ENCODE measurements around the gene PLLP. TPM values are rescaled to one million over a fixed set of nuclear protein-coding genes. Genes with fewer than 3 reads are reported as not detected.

Gene PLLP
- total and polyA plus RNA-seq, 2 donors (not counting 1 experiment from before 2014, with no cell fraction given) = 0.15 TPM; not detected in 1

DNA sequence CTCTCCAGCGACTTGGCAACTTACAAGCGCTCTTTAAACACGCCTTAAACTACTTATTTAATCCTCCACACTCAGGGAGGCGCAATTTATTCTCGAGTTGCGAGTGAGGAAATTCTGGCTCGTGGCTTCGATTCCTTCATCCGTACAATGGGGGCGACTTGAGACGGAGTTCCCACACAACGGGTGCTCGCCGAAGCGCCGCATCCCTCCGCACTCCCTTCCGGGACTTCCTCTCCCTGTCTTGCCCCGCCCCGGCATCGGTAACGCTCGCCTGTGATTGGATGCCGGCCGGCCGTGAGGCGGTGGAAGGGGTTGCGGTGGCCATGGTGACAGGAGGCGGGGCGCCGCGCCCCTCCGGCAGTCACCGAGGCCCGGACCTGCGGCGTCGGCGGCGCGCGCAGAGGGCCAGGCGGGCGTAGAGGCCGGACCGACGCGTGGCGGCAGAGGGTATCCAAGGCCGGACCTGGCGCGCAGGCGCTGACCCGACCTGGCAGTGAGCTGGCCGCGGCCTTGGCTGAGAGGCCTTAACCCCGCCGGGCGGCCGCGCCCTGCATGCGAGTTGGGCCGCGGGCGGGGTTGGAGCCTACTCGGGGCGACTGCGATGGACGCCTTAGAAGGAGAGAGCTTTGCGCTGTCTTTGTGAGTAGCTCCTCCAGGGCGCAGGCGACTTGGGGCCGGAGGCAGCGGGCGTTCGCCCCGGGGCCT is 39.6 kb downstream of the PLLP start, which contains the start of gene ARL2BP:
ARL2BP (plus strand) TSS at position 493 of the 705 bp plus-strand sequence; CDS start at position 602, 109 bp downstream.
- peak within 1 kb of the TSS; percentile 80 for H3K9ac ChIP-seq (ENCODE audit: low read length)
- peaks cover 26 to 33% of the 10 kb centered on the region in 2 donors for H3K4me1 ChIP-seq (ENCODE audit: control insufficient read depth in 2 of 2, insufficient read depth in 2 of 2, low read length in 2 of 2)
- intact Hi-C loops (cut with micrococcal nuclease) = loop anchor here (1.0 to 10.0 kb wide), 8 partner anchors 55 to 760 kb away; partner anchors contain the start of genes CIAPIN1, COQ9, HERPUD1 and MT2A
- POLR2A ChIA-PET = interaction anchor here (1.0 to 1.3 kb wide), 5 partner anchors 9 to 202 kb away, joined by 3 to 6 read pairs (median 3); partner anchors contain the start of genes CIAPIN1, COQ9 and PSME3IP1
- CTCF ChIA-PET = interaction anchor here (0.5 to 0.9 kb wide), 2 partner anchors 10 to 229 kb away, joined by 3 read pairs; no protein-coding TSS in a partner anchor
- peaks cover 1 to 18% of the 10 kb centered on the region in 2 experiments for H3K36me3 ChIP-seq (replicated peaks in 1 of 2; ENCODE audit: control extremely low read depth in 1 of 2, control insufficient read depth in 1 of 2, extremely low read depth in 1 of 2, insufficient read depth in 2 of 2, low read length in 1 of 2)
- no peaks in the 10 kb centered on the region for H3K9me3 ChIP-seq (ENCODE audit: control extremely low read depth in 1 of 3, control insufficient read depth in 2 of 3, insufficient read depth in 1 of 3, low read length in 2 of 3)
- H3K4me2 ChIP-seq (replicated peaks; ENCODE audit: low read depth, low read length, poor library complexity, severe bottlenecking) = peak within 1 kb of the TSS; percentile 90
- ATAC-seq (ENCODE audit: low read depth) (peak; percentile 95), DNase-seq (peak; percentile 96)
- peaks cover 34% of the 10 kb centered on the region for H3K4me1 Mint-ChIP-seq
- no peaks in the 10 kb centered on the region for H4K20me1 ChIP-seq (ENCODE audit: control insufficient read depth, insufficient read depth, low read length, poor library complexity, severe bottlenecking)
- TF ChIP-seq EZH2 (IDR thresholded peaks at IDR 0.05; ENCODE audit: borderline replicate concordance, insufficient read depth, low read depth, low read length, poor library complexity, severe bottlenecking) = no peak
- TF ChIP-seq, protein P1, sequence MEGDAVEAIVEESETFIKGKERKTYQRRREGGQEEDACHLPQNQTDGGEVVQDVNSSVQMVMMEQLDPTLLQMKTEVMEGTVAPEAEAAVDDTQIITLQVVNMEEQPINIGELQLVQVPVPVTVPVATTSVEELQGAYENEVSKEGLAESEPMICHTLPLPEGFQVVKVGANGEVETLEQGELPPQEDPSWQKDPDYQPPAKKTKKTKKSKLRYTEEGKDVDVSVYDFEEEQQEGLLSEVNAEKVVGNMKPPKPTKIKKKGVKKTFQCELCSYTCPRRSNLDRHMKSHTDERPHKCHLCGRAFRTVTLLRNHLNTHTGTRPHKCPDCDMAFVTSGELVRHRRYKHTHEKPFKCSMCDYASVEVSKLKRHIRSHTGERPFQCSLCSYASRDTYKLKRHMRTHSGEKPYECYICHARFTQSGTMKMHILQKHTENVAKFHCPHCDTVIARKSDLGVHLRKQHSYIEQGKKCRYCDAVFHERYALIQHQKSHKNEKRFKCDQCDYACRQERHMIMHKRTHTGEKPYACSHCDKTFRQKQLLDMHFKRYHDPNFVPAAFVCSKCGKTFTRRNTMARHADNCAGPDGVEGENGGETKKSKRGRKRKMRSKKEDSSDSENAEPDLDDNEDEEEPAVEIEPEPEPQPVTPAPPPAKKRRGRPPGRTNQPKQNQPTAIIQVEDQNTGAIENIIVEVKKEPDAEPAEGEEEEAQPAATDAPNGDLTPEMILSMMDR (IDR thresholded peaks at IDR 0.05) = no peak
- H3K27me3 Mint-ChIP-seq = no peaks in the 10 kb centered on the region
- peak within 1 kb of the TSS; percentile 96 for H3K27ac Mint-ChIP-seq
- peak within 1 kb of the TSS; percentile 86 for H2AFZ ChIP-seq (ENCODE audit: insufficient read depth, low read depth, low read length, poor library complexity, severe bottlenecking)
- no peaks in the 10 kb centered on the region for H3K27me3 ChIP-seq (replicated peaks in 1 of 4; ENCODE audit: control extremely low read depth in 1 of 4, control insufficient read depth in 3 of 4, insufficient read depth in 4 of 4, low read length in 3 of 4)
- peak within 1 kb of the TSS; percentile 79 to 92 for H3K27ac ChIP-seq (ENCODE audit: low read length in 2 of 2)
- WGBS (ENCODE audit: insufficient coverage) = under 1% methylated on average over 70 of the region's 77 CpGs
- H3K9me3 Mint-ChIP-seq (ENCODE audit: insufficient read depth) = no peaks in the 10 kb centered on the region
- peaks cover 7% of the 10 kb centered on the region for H3K79me2 ChIP-seq (ENCODE audit: control insufficient read depth, insufficient read depth, low read length)
- H3K4me3 ChIP-seq (ENCODE audit: control extremely low read depth in 1 of 5, extremely low read depth in 1 of 5, insufficient read depth in 1 of 5, low read depth in 2 of 5, low read length in 4 of 5) = peak within 1 kb of the TSS; percentile 74 to 85 (median 79)
- peak within 1 kb of the TSS; percentile 99 for H3K4me3 Mint-ChIP-seq

DNA sequence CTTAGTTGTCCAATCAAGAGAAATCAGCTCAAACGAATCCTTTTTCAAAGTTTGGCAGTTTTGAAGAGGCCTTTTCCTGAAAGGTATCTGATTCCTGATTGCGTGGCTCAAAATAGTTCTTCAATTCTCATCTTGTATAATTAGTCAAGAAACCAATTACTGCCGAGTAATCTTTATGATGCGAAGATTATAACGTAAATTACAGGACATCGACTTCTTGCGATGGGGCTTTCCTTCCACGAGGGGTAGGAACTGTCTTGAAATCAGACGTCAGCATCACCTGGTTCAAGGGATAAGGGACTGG is 40.1 kb downstream of the PLLP start:
- no peak for TF ChIP-seq EZH2 (IDR thresholded peaks at IDR 0.05; ENCODE audit: borderline replicate concordance, insufficient read depth, low read depth, low read length, poor library complexity, severe bottlenecking)
- TF ChIP-seq, protein P1 (IDR thresholded peaks at IDR 0.05) = no peak
- no peak for ATAC-seq (ENCODE audit: low read depth)
- CTCF ChIA-PET = no interaction called here
- H3K27ac ChIP-seq (ENCODE audit: low read length in 2 of 2) = peak overlapping the region; percentile 79 to 92
- POLR2A ChIA-PET = interaction anchor here (1.0 to 1.1 kb wide), 2 partner anchors 9 to 173 kb away, joined by 3 to 6 read pairs; no protein-coding TSS in a partner anchor
- peak overlapping the region; percentile 96 for H3K27ac Mint-ChIP-seq
- peak overlapping the region; percentile 74 to 85 (median 79) for H3K4me3 ChIP-seq (ENCODE audit: control extremely low read depth in 1 of 5, extremely low read depth in 1 of 5, insufficient read depth in 1 of 5, low read depth in 2 of 5, low read length in 4 of 5)
- WGBS (ENCODE audit: insufficient coverage) = 0% methylated on average over 4 of the region's 9 CpGs
- H3K79me2 ChIP-seq (ENCODE audit: control insufficient read depth, insufficient read depth, low read length) = peaks cover 7% of the 10 kb centered on the region
- peak overlapping the region; percentile 99 for H3K4me3 Mint-ChIP-seq
- H2AFZ ChIP-seq (ENCODE audit: insufficient read depth, low read depth, low read length, poor library complexity, severe bottlenecking) = peak overlapping the region; percentile 86
- no peak for DNase-seq
- no peaks in the 10 kb centered on the region for H3K9me3 ChIP-seq (ENCODE audit: control extremely low read depth in 1 of 3, control insufficient read depth in 2 of 3, insufficient read depth in 1 of 3, low read length in 2 of 3)
- peaks cover 26 to 33% of the 10 kb centered on the region in 2 donors for H3K4me1 ChIP-seq (ENCODE audit: control insufficient read depth in 2 of 2, insufficient read depth in 2 of 2, low read length in 2 of 2)
- H4K20me1 ChIP-seq (ENCODE audit: control insufficient read depth, insufficient read depth, low read length, poor library complexity, severe bottlenecking) = no peaks in the 10 kb centered on the region
- H3K27me3 Mint-ChIP-seq = no peaks in the 10 kb centered on the region
- intact Hi-C loops (cut with micrococcal nuclease) = loop anchor here (1.0 to 10.0 kb wide), 5 partner anchors 173 to 760 kb away; partner anchors contain the start of genes CIAPIN1, COQ9, HERPUD1 and MT2A
- H3K9ac ChIP-seq (ENCODE audit: low read length) = peak overlapping the region; percentile 80
- peak overlapping the region; percentile 90 for H3K4me2 ChIP-seq (replicated peaks; ENCODE audit: low read depth, low read length, poor library complexity, severe bottlenecking)
- H3K9me3 Mint-ChIP-seq (ENCODE audit: insufficient read depth) = no peaks in the 10 kb centered on the region
- H3K4me1 Mint-ChIP-seq = peaks cover 34% of the 10 kb centered on the region
- H3K36me3 ChIP-seq (replicated peaks in 1 of 2; ENCODE audit: control extremely low read depth in 1 of 2, control insufficient read depth in 1 of 2, extremely low read depth in 1 of 2, insufficient read depth in 2 of 2, low read length in 1 of 2) = peaks cover 1 to 13% of the 10 kb centered on the region in 2 experiments
- H3K27me3 ChIP-seq (replicated peaks in 1 of 4; ENCODE audit: control extremely low read depth in 1 of 4, control insufficient read depth in 3 of 4, insufficient read depth in 4 of 4, low read length in 3 of 4) = no peaks in the 10 kb centered on the region
